Ishikawa (cell line): Measurements from ENCODE around the gene KATNAL2.

Source experiments
- CEBPB ChIP-seq: IDR thresholded peaks from 2 replicates; pipeline ENCODE4 v1.6.1; 2012
- CREB1 ChIP-seq: IDR thresholded peaks from 2 replicates; pipeline ENCODE4 v1.6.1; 2012; ENCODE audit warnings: low read depth
- EGR1 ChIP-seq: IDR thresholded peaks from 2 replicates; pipeline ENCODE4 v1.6.1; 2012
- EP300 ChIP-seq: IDR thresholded peaks from 2 replicates; pipeline ENCODE4 v1.6.1; 2012; ENCODE audit warnings: borderline replicate concordance
- FOXM1 ChIP-seq: IDR thresholded peaks from 2 replicates; pipeline ENCODE4 v1.6.1; 2012; ENCODE audit warnings: low read depth, borderline replicate concordance
- NFIC ChIP-seq: IDR thresholded peaks from 2 replicates; pipeline ENCODE4 v1.6.1; 2012
- RAD21 ChIP-seq: IDR thresholded peaks from 2 replicates; pipeline ENCODE4 v1.6.1; 2012; ENCODE audit warnings: low read depth
- TAF1 ChIP-seq: IDR thresholded peaks from 2 replicates; pipeline ENCODE4 v1.6.1; 2012; ENCODE audit warnings: low read depth, mild to moderate bottlenecking
- TEAD4 ChIP-seq: IDR thresholded peaks from 2 replicates; pipeline ENCODE4 v1.6.1; 2012
- YY1 ChIP-seq: IDR thresholded peaks from 2 replicates; pipeline ENCODE4 v1.6.1; 2012; ENCODE audit warnings: low read depth
- ZBTB7A ChIP-seq: IDR thresholded peaks from 2 replicates; pipeline ENCODE4 v1.6.1; 2012; ENCODE audit warnings: low read depth
- TF ChIP-seq, protein P1 (sequence below): IDR thresholded peaks from 2 replicates; pipeline ENCODE4 v1.6.1; 2012
- TF ChIP-seq, protein P2 (sequence below): IDR thresholded peaks from 2 replicates; pipeline ENCODE4 v1.6.1; 2012; ENCODE audit warnings: low read depth, mild to moderate bottlenecking

DNA sequence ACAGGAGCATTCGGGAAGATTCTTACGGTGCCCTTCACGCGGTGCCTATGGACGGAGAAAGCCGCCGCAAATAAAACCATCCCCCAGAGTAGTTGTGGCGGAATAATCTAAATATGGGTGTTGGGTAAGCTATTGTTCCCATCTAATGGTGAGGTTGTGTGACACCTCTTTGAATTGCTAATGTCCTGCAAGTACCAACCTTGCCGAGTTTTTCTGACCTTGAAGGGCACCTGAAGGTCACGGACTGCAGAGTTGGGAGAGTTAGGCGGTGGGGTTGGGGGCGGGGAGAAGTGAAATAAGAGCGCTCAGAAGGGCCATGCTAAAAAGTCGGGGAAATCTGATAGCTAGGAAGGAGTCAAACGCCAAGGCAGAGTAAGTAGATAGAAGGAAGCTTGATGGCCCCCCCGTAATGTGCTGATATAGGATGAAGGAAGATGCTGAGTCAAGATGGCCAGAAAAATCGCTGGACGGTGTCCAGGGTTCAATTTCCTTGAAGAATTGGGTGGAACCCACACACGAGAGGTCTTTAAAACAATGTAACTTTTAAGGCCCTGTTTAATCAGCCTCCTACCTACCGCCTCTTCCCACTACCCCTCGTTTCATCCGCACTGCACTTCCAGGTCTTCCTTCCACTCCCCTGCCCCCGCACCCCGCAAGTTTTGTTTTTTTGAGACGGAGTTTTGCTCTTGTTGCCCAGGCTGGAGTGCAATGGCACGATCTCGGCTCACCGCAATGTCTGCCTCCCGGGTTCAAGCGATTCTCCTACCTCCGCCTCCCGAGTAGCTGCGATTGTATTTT, 600 bp downstream of the KATNAL2 start:
- TF ChIP-seq TAF1 (no peak), EP300 (no peak), CREB1 (no peak), FOXM1 (no peak), RAD21 (no peak), NFIC (no peak), YY1 (no peak), TEAD4 (no peak), ZBTB7A (no peak), EGR1 (no peak), CEBPB (no peak)
- TF ChIP-seq, protein P1, sequence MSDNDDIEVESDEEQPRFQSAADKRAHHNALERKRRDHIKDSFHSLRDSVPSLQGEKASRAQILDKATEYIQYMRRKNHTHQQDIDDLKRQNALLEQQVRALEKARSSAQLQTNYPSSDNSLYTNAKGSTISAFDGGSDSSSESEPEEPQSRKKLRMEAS, result no peak; the same call in none of the 2 replicates
- TF ChIP-seq, protein P2, sequence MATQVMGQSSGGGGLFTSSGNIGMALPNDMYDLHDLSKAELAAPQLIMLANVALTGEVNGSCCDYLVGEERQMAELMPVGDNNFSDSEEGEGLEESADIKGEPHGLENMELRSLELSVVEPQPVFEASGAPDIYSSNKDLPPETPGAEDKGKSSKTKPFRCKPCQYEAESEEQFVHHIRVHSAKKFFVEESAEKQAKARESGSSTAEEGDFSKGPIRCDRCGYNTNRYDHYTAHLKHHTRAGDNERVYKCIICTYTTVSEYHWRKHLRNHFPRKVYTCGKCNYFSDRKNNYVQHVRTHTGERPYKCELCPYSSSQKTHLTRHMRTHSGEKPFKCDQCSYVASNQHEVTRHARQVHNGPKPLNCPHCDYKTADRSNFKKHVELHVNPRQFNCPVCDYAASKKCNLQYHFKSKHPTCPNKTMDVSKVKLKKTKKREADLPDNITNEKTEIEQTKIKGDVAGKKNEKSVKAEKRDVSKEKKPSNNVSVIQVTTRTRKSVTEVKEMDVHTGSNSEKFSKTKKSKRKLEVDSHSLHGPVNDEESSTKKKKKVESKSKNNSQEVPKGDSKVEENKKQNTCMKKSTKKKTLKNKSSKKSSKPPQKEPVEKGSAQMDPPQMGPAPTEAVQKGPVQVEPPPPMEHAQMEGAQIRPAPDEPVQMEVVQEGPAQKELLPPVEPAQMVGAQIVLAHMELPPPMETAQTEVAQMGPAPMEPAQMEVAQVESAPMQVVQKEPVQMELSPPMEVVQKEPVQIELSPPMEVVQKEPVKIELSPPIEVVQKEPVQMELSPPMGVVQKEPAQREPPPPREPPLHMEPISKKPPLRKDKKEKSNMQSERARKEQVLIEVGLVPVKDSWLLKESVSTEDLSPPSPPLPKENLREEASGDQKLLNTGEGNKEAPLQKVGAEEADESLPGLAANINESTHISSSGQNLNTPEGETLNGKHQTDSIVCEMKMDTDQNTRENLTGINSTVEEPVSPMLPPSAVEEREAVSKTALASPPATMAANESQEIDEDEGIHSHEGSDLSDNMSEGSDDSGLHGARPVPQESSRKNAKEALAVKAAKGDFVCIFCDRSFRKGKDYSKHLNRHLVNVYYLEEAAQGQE, result no peak
